ENCODE results near the gene ABCC2.
"Not testable (repeated sequence)": the region's sequence is repeated elsewhere in the genome, so short reads cannot be mapped to it uniquely, and the experiment has no call there.

Gene ABCC2

GRCh38 chr10:99880080-99880835 is 97.8 kb downstream of the ABCC2 start:
- Mint-ChIP-seq H3K9me3 (no peaks in the 10 kb centered on the region), H3K27me3 (peaks cover 0 to 8% of the 10 kb centered on the region in 2 donors), H3K36me3 (ENCODE audit: insufficient read depth) (peaks cover 36% of the 10 kb centered on the region), H3K4me1 (ENCODE audit: low read depth in 2 of 2) (no peaks in the 10 kb centered on the region), H3K4me3 (no peak overlapping the region), H3K27ac (no peak overlapping the region)
- DNase-seq (no peak), ATAC-seq (replicated peaks) (no peak)

- no peaks in the 10 kb centered on the region for H3K9me3 Mint-ChIP-seq
- peaks cover 0 to under 1% of the 10 kb centered on the region in 2 donors for H3K27me3 Mint-ChIP-seq
- H3K36me3 Mint-ChIP-seq (ENCODE audit: insufficient read depth): peaks cover 36% of the 10 kb centered on the region
- no peak overlapping the region for H3K27ac Mint-ChIP-seq
- no peak for ATAC-seq (replicated peaks)
- DNase-seq: no peak
- no peak overlapping the region for H3K4me3 Mint-ChIP-seq
- H3K4me1 Mint-ChIP-seq (ENCODE audit: low read depth in 2 of 2): no peaks in the 10 kb centered on the region
These were observed 98.9 kb downstream of the ABCC2 start for GRCh38 chr10:99881371-99881770.

- Mint-ChIP-seq H3K36me3 (ENCODE audit: insufficient read depth) (peaks cover 32% of the 10 kb centered on the region), H3K9me3 (no peaks in the 10 kb centered on the region), H3K4me1 (ENCODE audit: low read depth in 2 of 2) (no peaks in the 10 kb centered on the region), H3K4me3 (no peak overlapping the region), H3K27ac (no peak overlapping the region), H3K27me3 (no peaks in the 10 kb centered on the region)
- no peak for DNase-seq
- ATAC-seq (replicated peaks): no peak
These were observed 101.1 kb downstream of the ABCC2 start for GRCh38 chr10:99883523-99883922.

GRCh38 chr10:99888622-99889021 is 106.2 kb downstream of the ABCC2 start:
- ATAC-seq (replicated peaks): no peak
- DNase-seq: no peak
- peaks cover 11% of the 10 kb centered on the region for H3K36me3 Mint-ChIP-seq (ENCODE audit: insufficient read depth)
- no peaks in the 10 kb centered on the region for H3K4me1 Mint-ChIP-seq (ENCODE audit: low read depth in 2 of 2)
- H3K27me3 Mint-ChIP-seq: no peaks in the 10 kb centered on the region
- H3K9me3 Mint-ChIP-seq: no peaks in the 10 kb centered on the region
- no peak overlapping the region for H3K4me3 Mint-ChIP-seq
- H3K27ac Mint-ChIP-seq: no peak overlapping the region

GRCh38 chr10:99894613-99895012 is 112.2 kb downstream of the ABCC2 start:
- no peak for ATAC-seq (replicated peaks)
- no peaks in the 10 kb centered on the region for H3K27me3 Mint-ChIP-seq
- peaks cover 28% of the 10 kb centered on the region for H3K36me3 Mint-ChIP-seq (ENCODE audit: insufficient read depth)
- DNase-seq: no peak
- no peak overlapping the region for H3K4me3 Mint-ChIP-seq
- no peaks in the 10 kb centered on the region for H3K4me1 Mint-ChIP-seq (ENCODE audit: low read depth in 2 of 2)
- H3K9me3 Mint-ChIP-seq: no peaks in the 10 kb centered on the region
- H3K27ac Mint-ChIP-seq: no peak overlapping the region

- H3K27me3 Mint-ChIP-seq; DNase-seq; ATAC-seq (replicated peaks); H3K27ac Mint-ChIP-seq; H3K4me1 Mint-ChIP-seq (ENCODE audit: low read depth in 2 of 2); H3K9me3 Mint-ChIP-seq; H3K4me3 Mint-ChIP-seq: not testable (repeated sequence)
- H3K36me3 Mint-ChIP-seq (ENCODE audit: insufficient read depth): peaks cover 28% of the 10 kb centered on the region
These were observed 112.6 kb downstream of the ABCC2 start for GRCh38 chr10:99895066-99895465.

GRCh38 chr10:99895867-99896266 is 113.4 kb downstream of the ABCC2 start:
- peaks cover 28% of the 10 kb centered on the region for H3K36me3 Mint-ChIP-seq (ENCODE audit: insufficient read depth)
- no peak for DNase-seq
- no peaks in the 10 kb centered on the region for H3K9me3 Mint-ChIP-seq
- no peaks in the 10 kb centered on the region for H3K27me3 Mint-ChIP-seq
- no peak overlapping the region for H3K27ac Mint-ChIP-seq
- ATAC-seq (replicated peaks): no peak
- no peaks in the 10 kb centered on the region for H3K4me1 Mint-ChIP-seq (ENCODE audit: low read depth in 2 of 2)
- H3K4me3 Mint-ChIP-seq: no peak overlapping the region

Data from effector memory CD8-positive, alpha-beta T cell (primary cell).